Liver (tissue), 9 donors: ENCODE results near the gene CLCA1. TPM values are rescaled to one million over a fixed set of nuclear protein-coding genes. Genes with fewer than 3 reads are reported as not detected.

Source experiments
- DNase-seq: peaks from one replicate; pipeline ENCODE4 v3.0.0-alpha.2; 2017; ENCODE audit warnings: low spot score
- H3K27ac ChIP-seq, 2 donors: one replicate each; pipeline ENCODE4 v1.7.0; 2013; ENCODE audit warnings: inconsistent platforms in 2 of 2, low read length in 2 of 2, control low read depth in 1 of 2, low read depth in 1 of 2, mild to moderate bottlenecking in 1 of 2
- H3K27me3 ChIP-seq, 4 donors: one replicate each; pipeline versions ENCODE4 v1.6.1 to v1.7.0; 2013; ENCODE audit warnings: low read length in 3 of 4, inconsistent platforms in 1 of 4, mild to moderate bottlenecking in 1 of 4, moderate library complexity in 1 of 4; ENCODE audit not compliant: control insufficient read depth in 4 of 4, insufficient read depth in 4 of 4
- H3K36me3 ChIP-seq, 4 donors: one replicate each; pipeline versions ENCODE4 v1.6.1 to v1.7.0; 2013; ENCODE audit warnings: low read length in 3 of 4, mild to moderate bottlenecking in 3 of 4, low read depth in 1 of 4, moderate library complexity in 1 of 4; ENCODE audit not compliant: control insufficient read depth in 4 of 4, insufficient read depth in 3 of 4
- H3K4me1 ChIP-seq, 4 donors: one replicate each; pipeline versions ENCODE4 v1.6.1 to v1.7.0; 2013; ENCODE audit warnings: low read length in 3 of 4, mild to moderate bottlenecking in 3 of 4, moderate library complexity in 1 of 4; ENCODE audit not compliant: control insufficient read depth in 4 of 4, insufficient read depth in 4 of 4
- H3K4me3 ChIP-seq, 3 donors: one replicate each; pipeline versions ENCODE4 v1.6.1 to v1.7.0; 2013; ENCODE audit warnings: low read length in 3 of 3, control low read depth in 1 of 3, low read depth in 1 of 3, mild to moderate bottlenecking in 1 of 3
- H3K9ac ChIP-seq, 2 donors: one replicate each; pipeline ENCODE4 v1.7.0; 2013; ENCODE audit warnings: low read length in 2 of 2, mild to moderate bottlenecking in 2 of 2, moderate library complexity in 2 of 2, control low read depth in 1 of 2, low read depth in 1 of 2
- H3K9me3 ChIP-seq, 4 donors: one replicate each; pipeline versions ENCODE4 v1.6.1 to v1.7.0; 2013; ENCODE audit warnings: low read length in 3 of 4; ENCODE audit not compliant: control insufficient read depth in 4 of 4
- ATF3 ChIP-seq: IDR thresholded peaks from 2 replicates; pipeline ENCODE4 v1.6.1; 2016; ENCODE audit warnings: antibody characterized with exemption
- CTCF ChIP-seq: fragments of 150-350 bp; IDR thresholded peaks from 2 replicates; pipeline ENCODE4 v1.5.1; 2017; ENCODE audit warnings: improper control_type of control experiment, low read depth, low read length; ENCODE audit not compliant: missing input control
- EGR1 ChIP-seq, 2 donors: IDR thresholded peaks; 2 replicates each; pipeline ENCODE4 v1.6.1; 2016 to 2018; ENCODE audit warnings: antibody characterized with exemption in 2 of 2, low read depth in 2 of 2
- FOXA1 ChIP-seq: IDR thresholded peaks from 2 replicates; pipeline ENCODE4 v1.6.1; 2016; ENCODE audit warnings: antibody characterized with exemption
- FOXA2 ChIP-seq: IDR thresholded peaks from 2 replicates; pipeline ENCODE4 v1.6.1; 2016; ENCODE audit warnings: antibody characterized with exemption
- GABPA ChIP-seq, 2 donors: IDR thresholded peaks in 1 of 2; conservative IDR thresholded peaks in 1 of 2; 2 replicates each; pipeline ENCODE4 v1.6.1; 2016; ENCODE audit warnings: antibody characterized with exemption in 2 of 2, mild to moderate bottlenecking in 1 of 2, moderate library complexity in 1 of 2
- HNF4A ChIP-seq, 2 donors: conservative IDR thresholded peaks; 2 replicates each; pipeline ENCODE4 v1.6.1; 2016; ENCODE audit warnings: antibody characterized with exemption in 2 of 2, mild to moderate bottlenecking in 2 of 2
- HNF4G ChIP-seq: IDR thresholded peaks from 2 replicates; pipeline ENCODE4 v1.6.1; 2016; ENCODE audit warnings: antibody characterized with exemption
- JUND ChIP-seq, 2 donors: IDR thresholded peaks; 2 replicates each; pipeline ENCODE4 v1.6.1; 2016; ENCODE audit warnings: antibody characterized with exemption in 2 of 2
- NR2F2 ChIP-seq: IDR thresholded peaks from 2 replicates; pipeline ENCODE4 v1.6.1; 2016; ENCODE audit warnings: antibody characterized with exemption
- RAD21 ChIP-seq, 2 donors: IDR thresholded peaks; 2 replicates each; pipeline ENCODE4 v1.6.1; 2016; ENCODE audit warnings: antibody characterized with exemption in 2 of 2, mild to moderate bottlenecking in 2 of 2
- REST ChIP-seq: IDR thresholded peaks from 2 replicates; pipeline ENCODE4 v1.6.1; 2016; ENCODE audit warnings: antibody characterized with exemption, mild to moderate bottlenecking
- RXRA ChIP-seq, 2 donors: IDR thresholded peaks; 2 replicates each; pipeline ENCODE4 v1.6.1; 2017 to 2018; ENCODE audit warnings: antibody characterized with exemption in 2 of 2, mild to moderate bottlenecking in 1 of 2
- SP1 ChIP-seq: IDR thresholded peaks from 2 replicates; pipeline ENCODE4 v1.6.1; 2018; ENCODE audit warnings: antibody characterized with exemption, mild to moderate bottlenecking
- YY1 ChIP-seq: IDR thresholded peaks from 2 replicates; pipeline ENCODE4 v1.6.1; 2016; ENCODE audit warnings: antibody characterized with exemption, mild to moderate bottlenecking
- ZBTB33 ChIP-seq: IDR thresholded peaks from 2 replicates; pipeline ENCODE4 v1.6.1; 2016; ENCODE audit warnings: antibody characterized with exemption
- WGBS: extraction: QIAGEN DNeasy Blood & Tissue Kit; methylation state at CpG from one replicate; pipeline ENCODE4 v1.1.7; 2013; 5-methylcytosine and 5-hydroxymethylcytosine counted together
- polyA plus RNA-seq, 2 donors: library from polyadenylated mRNA; stranded (reverse) in 1 of 2; unstranded in 1 of 2; fragments of 200-250 nt in 1 of 2; fragments of >200 nt in 1 of 2; fragmentation: Nextera tagmentation in 1 of 2; extraction: Ambion mirVana in 1 of 2; gene quantifications; one replicate each; pipeline versions ENCODE4 v1.2.1 to v1.2.3, GENCODE V29; 2013 to 2015
- total RNA-seq, 2 donors: library from RNA; depleted of rRNA; stranded (reverse); fragments of >200 nt; gene quantifications; one replicate each; pipeline ENCODE4 v1.2.3, GENCODE V29; 2014
- TF ChIP-seq, protein P1 (sequence below): IDR thresholded peaks from 2 replicates; pipeline ENCODE4 v1.6.1; 2016; ENCODE audit warnings: antibody characterized with exemption
- donor health status: healthy.
- donor health status: healthy.
- donor health status: healthy.
- donor health status: healthy.
- donor health status: healthy.

The CLCA1 gene
- total and polyA plus RNA-seq, 4 donors: not detected

GRCh38 chr1:86546787-86547221 is 78.1 kb downstream of the CLCA1 start, which contains the start of gene CLCA4:
TSS of gene CLCA4 (plus strand) at chr1:86547078. CDS start at chr1:86547120, 42 bp downstream.
- Histone ChIP-seq H3K4me1 (no peaks in the 10 kb centered on the region), H3K27ac (no peak within 1 kb of the TSS), H3K36me3 (no peaks in the 10 kb centered on the region), H3K9ac (no peak within 1 kb of the TSS), H3K4me3 (no peak within 1 kb of the TSS), H3K27me3 (no peaks in the 10 kb centered on the region), H3K9me3 (no peaks in the 10 kb centered on the region)
- no peak for DNase-seq
- WGBS: 38% methylated on average over 2 of the region's 2 CpGs
- TF ChIP-seq FOXA1 (no peak), SP1 (no peak), ZBTB33 (no peak), ATF3 (no peak), YY1 (no peak), GABPA (IDR thresholded peaks at IDR 0.05 in 1 of 2, conservative IDR thresholded peaks at IDR 0.05 in 1 of 2) (no peak), HNF4G (no peak), FOXA2 (no peak), HNF4A (conservative IDR thresholded peaks at IDR 0.05) (no peak), CTCF (no peak), RAD21 (IDR thresholded peaks at IDR 0.05) (no peak), EGR1 (IDR thresholded peaks at IDR 0.05; ENCODE audit: low read depth in 2 of 2) (no peak), JUND (IDR thresholded peaks at IDR 0.05) (no peak), REST (no peak), RXRA (IDR thresholded peaks at IDR 0.05) (no peak)
- TF ChIP-seq, protein P1, sequence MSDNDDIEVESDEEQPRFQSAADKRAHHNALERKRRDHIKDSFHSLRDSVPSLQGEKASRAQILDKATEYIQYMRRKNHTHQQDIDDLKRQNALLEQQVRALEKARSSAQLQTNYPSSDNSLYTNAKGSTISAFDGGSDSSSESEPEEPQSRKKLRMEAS: no peak

DNA sequence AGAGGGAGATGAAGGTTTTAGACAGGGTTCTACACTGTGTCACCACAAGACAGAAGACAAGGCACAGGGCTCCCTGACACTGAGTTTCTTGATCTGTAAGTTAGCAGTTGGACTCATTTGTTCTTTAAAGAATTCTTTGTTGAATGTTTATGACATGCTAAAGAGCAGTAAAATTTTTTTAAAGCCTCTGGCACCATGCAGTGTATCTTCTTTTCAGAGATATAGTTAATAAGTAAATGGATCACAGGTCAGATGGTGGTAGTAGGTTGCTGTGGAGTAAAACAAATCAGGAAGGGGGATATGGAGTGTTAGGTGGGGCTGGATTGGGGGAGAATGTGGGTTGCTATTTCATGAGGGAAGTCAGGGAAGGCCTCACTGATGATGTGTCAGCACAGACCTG is 80.1 kb downstream of the CLCA1 start:
- Histone ChIP-seq H3K27me3 (no peaks in the 10 kb centered on the region), H3K4me1 (no peaks in the 10 kb centered on the region), H3K4me3 (no peak overlapping the region), H3K9ac (no peak overlapping the region), H3K36me3 (no peaks in the 10 kb centered on the region), H3K27ac (no peak overlapping the region), H3K9me3 (no peaks in the 10 kb centered on the region)
- DNase-seq: no peak
- TF ChIP-seq RXRA (IDR thresholded peaks at IDR 0.05) (no peak), ZBTB33 (no peak), REST (no peak), GABPA (IDR thresholded peaks at IDR 0.05 in 1 of 2, conservative IDR thresholded peaks at IDR 0.05 in 1 of 2) (no peak), ATF3 (no peak), RAD21 (IDR thresholded peaks at IDR 0.05) (no peak), NR2F2 (no peak), HNF4A (conservative IDR thresholded peaks at IDR 0.05) (no peak), FOXA1 (no peak), JUND (IDR thresholded peaks at IDR 0.05) (no peak)
- TF ChIP-seq, protein P1: no peak
